H1 (cell line): ENCODE results near the gene GATA5. TPM values are rescaled to one million over a fixed set of nuclear protein-coding genes. Genes with fewer than 3 reads are reported as not detected.

Source experiments
- CTCF ChIA-PET: fragments of 300-600 bp; sonication (Branson Sonifier 250); formaldehyde crosslinking; loops from one replicate; lab custom pipeline; 2021; ENCODE audit not compliant: partially characterized antibody; lab: Charles Lee
- POLR2A ChIA-PET: fragments of 300-600 bp; sonication (Branson Sonifier 250); formaldehyde crosslinking; loops from one replicate; lab custom pipeline; 2021; ENCODE audit warnings: inconsistent platforms; ENCODE audit not compliant: partially characterized antibody; lab: Charles Lee
- DNase-seq, 2 experiments: peaks; one replicate each; pipeline versions ENCODE4 v3.0.0 to v3.0.0-alpha.2; 2010 to 2022; ENCODE audit warnings: low spot score in 2 of 2, low read depth in 1 of 2, mixed read lengths in 1 of 2
- FAIRE-seq: peaks from 2 replicates; lab custom pipeline; 2011; peaks lifted over from hg19 to GRCh38; lab: Jason Lieb, UNC
- H2AFZ ChIP-seq: 2 replicates; pipeline ENCODE4 v1.8.1; 2012; ENCODE audit warnings: low read length, inconsistent platforms
- H2AK5ac ChIP-seq: 2 replicates; pipeline ENCODE4 v1.6.1; 2013; ENCODE audit warnings: low read depth, low read length
- H2BK120ac ChIP-seq: replicated peaks from 2 replicates; pipeline ENCODE3; 2013; ENCODE audit warnings: low read depth, low read length, inconsistent platforms
- H2BK12ac ChIP-seq: 2 replicates; pipeline ENCODE4 v1.6.1; 2013; ENCODE audit warnings: low read depth, low read length
- H2BK15ac ChIP-seq: 2 replicates; pipeline ENCODE4 v1.6.1; 2013; ENCODE audit warnings: low read length
- H2BK20ac ChIP-seq: 2 replicates; pipeline ENCODE4 v1.6.1; 2013; ENCODE audit warnings: low read length
- H2BK5ac ChIP-seq: 2 replicates; pipeline ENCODE4 v1.6.1; 2013; ENCODE audit warnings: low read depth, low read length
- H3K14ac ChIP-seq: 2 replicates; pipeline ENCODE4 v1.6.1; 2013; ENCODE audit warnings: inconsistent platforms; ENCODE audit not compliant: insufficient read length
- H3K18ac ChIP-seq: 2 replicates; pipeline ENCODE4 v1.6.1; 2013; ENCODE audit warnings: low read length; ENCODE audit errors: extremely low read depth
- H3K23ac ChIP-seq: 2 replicates; pipeline ENCODE4 v1.6.1; 2013; ENCODE audit warnings: inconsistent platforms; ENCODE audit not compliant: insufficient read length
- H3K23me2 ChIP-seq: 2 replicates; pipeline ENCODE4 v1.6.1; 2013; ENCODE audit warnings: low read depth, low read length
- H3K27ac ChIP-seq: 2 replicates; pipeline ENCODE4 v1.6.1; 2011; ENCODE audit warnings: low read depth, low read length, inconsistent platforms
- H3K27me3 ChIP-seq, 4 experiments: replicated peaks in 1 of 4; 1 replicate in 1 of 4; 2 replicates in 3 of 4; pipeline versions ENCODE4 v1.6.1 to v1.8.1; 2011 to 2013; ENCODE audit warnings: low read length in 3 of 4, mild to moderate bottlenecking in 3 of 4, inconsistent platforms in 2 of 4, mixed read lengths in 2 of 4, moderate library complexity in 1 of 4; ENCODE audit not compliant: control insufficient read depth in 3 of 4, insufficient read depth in 3 of 4; ENCODE audit errors: extremely low read depth in 1 of 4
- H3K36me3 ChIP-seq, 4 experiments: 2 replicates each; pipeline versions ENCODE4 v1.6.1 to v1.8.1; 2011 to 2013; ENCODE audit warnings: mild to moderate bottlenecking in 4 of 4, low read length in 3 of 4, moderate library complexity in 2 of 4, control low read depth in 1 of 4, inconsistent platforms in 1 of 4; ENCODE audit not compliant: insufficient read depth in 4 of 4, control insufficient read depth in 2 of 4
- H3K4ac ChIP-seq: replicated peaks from 2 replicates; pipeline ENCODE3; 2013; ENCODE audit warnings: low read length, low read depth, mixed read lengths, inconsistent platforms; ENCODE audit not compliant: insufficient read length
- H3K4me1 ChIP-seq, 4 experiments: replicated peaks in 1 of 4; 1 replicate in 1 of 4; 2 replicates in 3 of 4; pipeline versions ENCODE4 v1.6.1 to v1.8.1; 2011 to 2013; ENCODE audit warnings: low read length in 3 of 4, inconsistent platforms in 2 of 4, mixed read lengths in 1 of 4; ENCODE audit not compliant: insufficient read depth in 4 of 4, control insufficient read depth in 3 of 4
- H3K4me2 ChIP-seq, 2 experiments: 2 replicates each; pipeline versions ENCODE4 v1.6.1 to v1.8.1; 2011 to 2013; ENCODE audit warnings: low read depth in 2 of 2, low read length in 2 of 2, control low read depth in 1 of 2, inconsistent platforms in 1 of 2, mild to moderate bottlenecking in 1 of 2; ENCODE audit not compliant: insufficient read depth in 1 of 2
- H3K4me3 ChIP-seq, 4 experiments: fragments of 200-600, 300-600 bp in 1 of 4; sonication (generic), shearing (Covaris generic), sonication (Bioruptor Twin) in 1 of 4; 2 replicates each; pipeline versions ENCODE4 v1.5.1 to v1.8.1; 2011 to 2016; ENCODE audit warnings: low read length in 4 of 4, low read depth in 3 of 4, control low read depth in 2 of 4, inconsistent platforms in 2 of 4, mild to moderate bottlenecking in 2 of 4, mixed read lengths in 1 of 4, moderate library complexity in 1 of 4; ENCODE audit not compliant: insufficient read depth in 2 of 4; ENCODE audit errors: extremely low read depth in 1 of 4
- H3K56ac ChIP-seq: replicated peaks from 2 replicates; pipeline ENCODE3; 2013; ENCODE audit warnings: low read depth, mild to moderate bottlenecking, mixed read lengths, low read length, inconsistent platforms; ENCODE audit not compliant: insufficient read length
- H3K79me1 ChIP-seq: 2 replicates; pipeline ENCODE4 v1.6.1; 2013; ENCODE audit warnings: low read depth, low read length, control low read depth
- H3K79me2 ChIP-seq, 2 experiments: 2 replicates each; pipeline versions ENCODE4 v1.6.1 to v1.8.1; 2012 to 2013; ENCODE audit warnings: low read length in 2 of 2, mild to moderate bottlenecking in 2 of 2, inconsistent platforms in 1 of 2; ENCODE audit not compliant: insufficient read depth in 2 of 2, control insufficient read depth in 1 of 2
- H3K9ac ChIP-seq, 4 experiments: replicated peaks in 1 of 4; 1 replicate in 1 of 4; 2 replicates in 3 of 4; pipeline versions ENCODE4 v1.6.1 to v1.8.1; 2011 to 2013; ENCODE audit warnings: low read depth in 3 of 4, low read length in 3 of 4, control low read depth in 2 of 4, mild to moderate bottlenecking in 2 of 4, moderate library complexity in 2 of 4, inconsistent platforms in 1 of 4; ENCODE audit errors: extremely low read depth in 1 of 4
- H3K9me3 ChIP-seq, 2 experiments: 2 replicates each; pipeline versions ENCODE4 v1.6.1 to v1.8.1; 2012 to 2013; ENCODE audit warnings: mild to moderate bottlenecking in 2 of 2, moderate library complexity in 2 of 2, control low read depth in 1 of 2, inconsistent platforms in 1 of 2, low read depth in 1 of 2, low read length in 1 of 2, mixed read lengths in 1 of 2; ENCODE audit not compliant: insufficient read depth in 2 of 2
- H4K20me1 ChIP-seq, 2 experiments: replicated peaks in 1 of 2; 2 replicates each; pipeline versions ENCODE3 to v1.8.1; 2011 to 2013; ENCODE audit warnings: inconsistent platforms in 2 of 2, low read length in 2 of 2, mild to moderate bottlenecking in 1 of 2; ENCODE audit not compliant: insufficient read depth in 2 of 2, control insufficient read depth in 1 of 2
- H4K5ac ChIP-seq: 2 replicates; pipeline ENCODE4 v1.6.1; 2013; ENCODE audit warnings: low read length, low read depth, mixed read lengths, inconsistent platforms; ENCODE audit not compliant: insufficient read length
- H4K8ac ChIP-seq: 2 replicates; pipeline ENCODE4 v1.8.0; 2013; ENCODE audit warnings: mild to moderate bottlenecking, moderate library complexity, low read length, inconsistent platforms; ENCODE audit not compliant: insufficient read depth; ENCODE audit errors: extremely low read depth
- H4K91ac ChIP-seq: replicated peaks from 2 replicates; pipeline ENCODE3; 2013; ENCODE audit warnings: low read length, mixed read lengths, inconsistent platforms; ENCODE audit not compliant: insufficient read length
- CHD1 ChIP-seq: IDR thresholded peaks from 2 replicates; pipeline ENCODE4 v1.6.1; 2012; ENCODE audit warnings: low read depth, low read length, improper control_type of control experiment
- EP300 ChIP-seq, 2 experiments: IDR thresholded peaks; 1 replicate in 1 of 2; 2 replicates in 1 of 2; pipeline ENCODE4 v1.6.1; 2011 to 2012; ENCODE audit warnings: low read depth in 2 of 2, low read length in 2 of 2, mild to moderate bottlenecking in 2 of 2, borderline replicate concordance in 1 of 2, inconsistent platforms in 1 of 2, moderate library complexity in 1 of 2
- FOSL1 ChIP-seq: IDR thresholded peaks from 2 replicates; pipeline ENCODE4 v1.6.1; 2011; ENCODE audit warnings: mild to moderate bottlenecking, low read depth, low read length, moderate library complexity; ENCODE audit not compliant: insufficient read depth
- RFX5 ChIP-seq: IDR thresholded peaks from 2 replicates; pipeline ENCODE4 v1.6.1; 2011; ENCODE audit warnings: low read depth, low read length, improper control_type of control experiment, borderline replicate concordance
- RNF2 ChIP-seq: fragments of 200-900, 300-1000 bp; sonication (generic); IDR thresholded peaks from 2 replicates; pipeline ENCODE4 v1.7.1; 2016; ENCODE audit warnings: borderline replicate concordance, low read depth, mild to moderate bottlenecking, antibody characterized with exemption, low read length; ENCODE audit not compliant: poor library complexity, severe bottlenecking; ENCODE audit errors: missing control alignments
- SP4 ChIP-seq: IDR thresholded peaks from 2 replicates; pipeline ENCODE4 v1.6.1; 2012; ENCODE audit warnings: low read length, inconsistent platforms
- TAF7 ChIP-seq: optimal IDR thresholded peaks from 2 replicates; pipeline ENCODE3; 2011; ENCODE audit warnings: low read depth, mild to moderate bottlenecking, inconsistent platforms, low read length, moderate library complexity, borderline replicate concordance
- WGBS, 2 experiments: shearing (Covaris generic) in 1 of 2; methylation state at CpG; one replicate each; pipeline versions ENCODE4 v1.1.6 to v1.1.7; 2013 to 2015; ENCODE audit warnings: low lambda C conversion rate in 2 of 2, mixed read lengths in 2 of 2, inconsistent platforms in 1 of 2, low coverage in 1 of 2, missing lambda C conversion rate in 1 of 2; ENCODE audit not compliant: insufficient replicate concordance in 2 of 2, insufficient coverage in 1 of 2, insufficient read length in 1 of 2; ENCODE audit errors: extremely low coverage in 1 of 2, missing lambda C conversion rate in 1 of 2; 5-methylcytosine and 5-hydroxymethylcytosine counted together
- polyA plus RNA-seq, 7 experiments: library from polyadenylated mRNA; depleted of rRNA in 3 of 7; stranded (reverse) in 5 of 7; unstranded in 2 of 7; fragments of >200 nt in 5 of 7; fragments of 200-250 nt in 2 of 7; gene quantifications; 1 replicate in 5 of 7; 2 replicates in 1 of 7; 4 replicates in 1 of 7; pipeline versions ENCODE4 v1.2.1 to v1.2.3, GENCODE V29; 2011 to 2013; ENCODE audit warnings: missing spikeins in 2 of 7, mixed read lengths in 2 of 7
- total RNA-seq: library from RNA; stranded (reverse); fragmentation: NEBNext Ultra II Directional; extraction: Animal tissue kit (Norgen Biotek cat#: 25700); gene quantifications from 2 replicates; pipeline ENCODE4 v1.2.1, GENCODE V29; 2021

The GATA5 gene
- total and polyA plus RNA-seq, 2 of the 8 experiments (the other 6 are each of a cell fraction or from before 2014, with no cell fraction given): 0.08 to 0.11 TPM

DNA sequence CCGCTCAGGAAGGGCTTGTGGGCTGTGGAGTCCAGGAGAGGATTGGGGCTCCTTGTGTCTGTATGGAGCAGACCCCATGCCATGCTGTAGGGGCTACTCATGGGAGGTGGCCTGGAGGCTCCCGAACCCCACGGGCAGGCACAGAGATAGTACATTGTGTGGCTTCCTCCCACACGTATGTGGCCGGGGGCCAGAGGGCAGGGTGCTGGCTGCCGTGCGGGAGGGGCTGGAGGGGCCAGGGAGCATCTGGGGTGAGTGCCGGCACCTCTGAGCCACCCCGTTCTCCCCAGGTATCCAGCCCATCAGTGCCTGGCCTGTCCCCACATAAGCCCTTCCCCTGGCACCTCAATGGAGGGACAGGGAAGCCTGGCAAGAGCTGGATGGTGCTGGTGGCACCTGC lies 56.0 kb downstream of the GATA5 start:
- Histone ChIP-seq H3K18ac (no peak overlapping the region), H3K79me2 (no peaks in the 10 kb centered on the region), H4K91ac (no peak overlapping the region), H3K4me3 (no peak overlapping the region), H4K5ac (no peak overlapping the region), H2AK5ac (no peak overlapping the region), H2BK5ac (no peak overlapping the region; the same call in 1 of the 2 replicates), H3K56ac (no peak overlapping the region), H4K8ac (no peak overlapping the region), H3K9me3 (no peaks in the 10 kb centered on the region), H2BK20ac (no peak overlapping the region), H3K79me1 (no peaks in the 10 kb centered on the region), H3K4me1 (peaks cover 0 to 12% (median under 1%) of the 10 kb centered on the region in 4 experiments; a peak in 4 of 7 replicates), H2BK120ac (no peak overlapping the region), H3K14ac (no peak overlapping the region), H3K36me3 (no peaks in the 10 kb centered on the region; a peak in 1 of 8 replicates), H2BK15ac (no peak overlapping the region), H3K23me2 (no peaks in the 10 kb centered on the region), H3K27me3 (no peaks in the 10 kb centered on the region), H3K27ac (no peak overlapping the region), H4K20me1 (peaks cover 0 to 8% of the 10 kb centered on the region in 2 experiments), H2AFZ (no peak overlapping the region), H2BK12ac (no peak overlapping the region), H3K23ac (no peak overlapping the region), H3K4me2 (no peak overlapping the region), H3K9ac (no peak overlapping the region), H3K4ac (no peak overlapping the region)
- 91% methylated on average over 7 of the region's 9 CpGs; no CpG with 5 or more reads in 1 of the 2 experiments for WGBS, 2 experiments
- DNase-seq: no peak
- no peak for FAIRE-seq
- ChIA-PET POLR2A (interaction anchor here (1.4 kb wide), 1 partner anchor 10 kb away, joined by 3 read pairs; no protein-coding TSS in a partner anchor), CTCF (interaction anchor here (0.6 to 3.2 kb wide), 6 partner anchors 9 to 123 kb away, joined by 3 to 14 read pairs (median 6); no protein-coding TSS in a partner anchor)
- TF ChIP-seq CHD1 (no peak), RFX5 (no peak), SP4 (no peak), TAF7 (no peak), EP300 (IDR thresholded peaks at IDR 0.05; ENCODE audit: borderline replicate concordance in 1 of 2, low read depth in 2 of 2, low read length in 2 of 2) (no peak), RNF2 (no peak), FOSL1 (no peak)
